ENCODE measurements around the gene OBSL1.

- TF ChIP-seq CTCF (conservative IDR thresholded peaks at IDR 0.05; ENCODE audit: low read depth, low read length) (no peak), POLR2A (IDR thresholded peaks at IDR 0.05; ENCODE audit: low read depth, low read length) (no peak), MXI1 (IDR thresholded peaks at IDR 0.05; ENCODE audit: borderline replicate concordance, low read depth, low read length) (no peak), USF2 (IDR thresholded peaks at IDR 0.05; ENCODE audit: low read depth, low read length) (no peak), RCOR1 (IDR thresholded peaks at IDR 0.05; ENCODE audit: insufficient replicate concordance, low read length) (no peak), ELK1 (IDR thresholded peaks at IDR 0.05; ENCODE audit: borderline replicate concordance, low read depth, low read length) (no peak), CEBPB (IDR thresholded peaks at IDR 0.05; ENCODE audit: low read depth, low read length) (no peak), BHLHE40 (IDR thresholded peaks at IDR 0.05; ENCODE audit: low read depth, low read length) (no peak), FOS (IDR thresholded peaks at IDR 0.05; ENCODE audit: low read depth, low read length) (no peak), MAFK (IDR thresholded peaks at IDR 0.05; ENCODE audit: low read depth, low read length) (no peak), RFX5 (IDR thresholded peaks at IDR 0.05; ENCODE audit: low read depth, low read length) (no peak), RAD21 (IDR thresholded peaks at IDR 0.05; ENCODE audit: low read length) (no peak), MAZ (IDR thresholded peaks at IDR 0.05; ENCODE audit: borderline replicate concordance, low read depth, low read length) (no peak)
These were observed 69.5 kb downstream of the OBSL1 start for GRCh38 chr2:219501849-219502248.
